ENCODE measurements around the gene GPX7. TPM values are rescaled to one million over a fixed set of nuclear protein-coding genes. Genes with fewer than 3 reads are reported as not detected.
"Not testable (repeated sequence)": the region's sequence is repeated elsewhere in the genome, so short reads cannot be mapped to it uniquely, and the experiment has no call there.

The GPX7 gene
- total RNA-seq (ENCODE audit: insufficient read depth, low replicate concordance), result 96.8 TPM

DNA sequence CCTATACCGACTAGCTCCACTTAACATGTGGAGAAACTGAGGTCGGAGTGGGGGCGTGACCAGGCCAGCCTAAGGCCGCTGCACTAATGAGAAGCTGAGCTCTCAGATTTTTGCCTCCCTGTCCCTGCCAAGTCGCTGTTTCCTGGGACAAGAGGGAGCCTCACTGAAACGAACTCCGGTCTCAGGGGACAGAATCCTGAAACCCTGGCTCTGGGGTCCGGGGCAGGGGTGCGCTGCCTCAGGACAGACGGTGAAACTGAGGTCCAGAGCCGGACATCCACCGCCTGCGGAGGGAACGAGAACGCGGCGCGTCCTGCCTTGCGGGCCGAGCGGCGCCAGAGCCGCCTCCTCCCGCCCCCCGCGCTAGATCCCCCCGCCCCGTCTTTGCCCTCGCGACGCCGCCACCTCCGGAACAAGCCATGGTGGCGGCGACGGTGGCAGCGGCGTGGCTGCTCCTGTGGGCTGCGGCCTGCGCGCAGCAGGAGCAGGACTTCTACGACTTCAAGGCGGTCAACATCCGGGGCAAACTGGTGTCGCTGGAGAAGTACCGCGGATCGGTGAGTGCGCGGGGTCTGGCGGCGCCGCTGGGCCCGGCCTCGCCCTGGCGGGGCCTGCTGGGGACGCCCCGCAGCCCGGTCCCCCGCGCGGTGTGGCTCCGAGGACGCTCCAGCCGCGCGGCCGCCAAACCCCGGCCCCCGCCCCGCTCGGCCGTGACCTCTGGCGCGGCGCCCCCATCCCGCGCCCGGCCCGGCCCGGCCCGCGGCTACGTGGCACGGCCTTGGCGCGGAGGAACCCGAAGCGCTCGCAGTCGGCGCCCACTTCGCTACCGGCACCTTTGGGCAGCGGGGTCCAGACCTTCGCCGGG lies at the start of gene GPX7:
Gene GPX7 (plus strand): TSS at position 381 of the 865 bp plus-strand sequence. CDS start 39 bp downstream, at position 420.
- peak; percentile 62 for DNase-seq (ENCODE audit: low spot score)

DNA sequence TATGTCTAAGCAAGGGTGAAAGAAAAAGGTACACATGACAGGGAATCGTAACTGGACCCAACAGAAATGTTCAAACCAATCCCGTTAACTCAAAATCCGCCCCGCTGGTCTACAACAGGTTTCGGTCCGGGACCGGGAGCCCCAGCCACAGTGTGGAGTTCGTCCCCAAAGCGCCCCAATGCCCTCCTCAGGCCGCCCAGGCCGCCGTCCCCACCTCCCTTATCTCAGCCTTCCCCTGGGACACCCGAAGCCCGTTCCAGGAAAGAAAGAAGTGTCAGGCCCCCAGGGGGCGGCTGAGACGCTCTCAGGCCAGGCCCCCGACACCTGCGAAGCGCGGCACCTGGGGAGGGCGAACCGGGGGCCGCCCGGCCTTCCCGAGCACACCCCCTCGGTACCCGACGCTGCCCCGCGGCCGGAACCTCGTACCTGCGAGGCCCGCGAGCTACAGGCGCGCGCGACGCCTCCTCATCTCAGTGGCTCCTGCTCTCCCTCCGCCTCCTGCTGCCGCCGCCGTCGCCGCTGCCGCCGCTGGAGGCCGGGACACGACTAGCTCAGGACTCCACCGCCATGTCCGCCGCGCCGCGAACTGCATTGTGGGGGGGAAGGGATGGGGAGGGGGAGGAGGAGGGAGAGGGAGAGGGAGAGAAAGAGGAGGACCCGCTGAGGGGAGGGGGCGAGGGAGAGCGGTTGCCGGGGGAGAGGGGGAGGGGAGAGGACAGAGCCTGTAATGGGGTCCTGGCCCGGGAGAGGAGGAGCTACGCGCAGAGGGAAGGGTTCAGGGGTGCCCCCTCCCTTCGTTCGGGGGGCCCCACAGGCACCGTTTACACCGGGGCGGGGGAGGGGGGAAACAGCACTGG lies 49.4 kb upstream of the GPX7 start, which contains the start of gene TUT4:
Gene TUT4 (minus strand): TSS at position 588 of the 857 bp plus-strand sequence. CDS start 26,812 bp downstream, outside the sequence.
- peak; percentile 93 for DNase-seq (ENCODE audit: low spot score)

DNA sequence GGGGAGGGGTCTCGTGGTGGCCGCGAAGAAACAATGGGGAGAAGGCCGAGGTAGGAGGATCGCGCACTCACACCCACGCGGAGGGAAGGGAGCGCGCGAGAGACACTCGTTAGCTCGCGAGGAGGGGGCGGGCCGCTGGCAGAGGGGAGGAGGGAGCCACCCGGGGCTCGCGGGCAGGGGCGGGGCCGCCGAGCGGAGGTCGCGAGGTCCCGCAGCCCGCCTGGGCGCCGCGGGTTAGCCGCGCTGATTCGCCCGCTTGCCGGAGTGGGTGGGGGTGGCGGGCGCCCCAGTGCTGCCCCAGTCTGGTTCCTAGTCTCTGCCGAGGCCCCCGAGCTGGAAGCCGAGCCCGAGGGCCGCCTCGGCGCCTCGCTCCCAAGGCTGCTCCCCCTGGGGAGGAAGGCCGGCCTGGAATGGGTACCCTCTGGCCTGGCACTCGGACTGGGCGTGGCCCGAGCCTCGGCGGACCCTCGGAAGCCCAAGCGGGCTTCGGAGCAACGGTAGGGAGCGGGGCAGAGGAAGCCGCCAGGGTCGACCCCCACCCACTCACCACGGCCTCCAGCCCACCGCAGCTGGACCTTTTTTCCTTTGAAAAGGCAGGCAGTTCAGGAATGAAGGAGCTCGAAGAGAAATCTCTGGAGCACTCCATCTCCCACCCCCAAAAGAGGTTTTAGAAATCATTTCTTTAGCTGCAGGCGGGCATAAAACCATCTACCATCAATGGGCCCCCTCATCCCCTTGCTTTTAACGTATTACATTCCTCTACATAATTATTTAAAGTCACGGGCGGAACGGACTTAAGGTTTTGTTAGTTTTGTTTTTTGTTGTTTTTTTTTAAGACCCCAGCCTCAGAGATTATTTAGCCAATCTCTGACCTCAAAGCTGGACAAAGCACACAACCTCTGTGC lies 48.6 kb upstream of the GPX7 start:
- peak; percentile 92 for DNase-seq (ENCODE audit: low spot score)

DNA sequence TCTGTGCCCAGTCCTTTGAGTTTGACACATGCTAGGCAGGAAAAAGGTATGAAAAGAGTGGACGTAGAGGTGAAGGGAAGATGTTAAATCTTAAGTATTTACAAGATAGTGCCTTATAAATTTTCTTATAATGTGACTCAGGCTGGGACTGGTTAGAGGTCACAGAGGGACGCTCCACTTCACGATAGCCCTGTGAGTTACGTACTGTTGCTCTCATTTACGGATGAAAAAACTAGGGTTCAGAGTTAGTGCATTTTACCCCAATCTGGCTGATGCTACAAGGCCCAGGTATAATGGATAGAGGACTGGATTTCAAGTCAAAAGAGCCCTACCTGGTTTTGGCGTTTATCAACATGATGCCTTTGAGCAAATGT lies 47.9 kb upstream of the GPX7 start:
- DNase-seq (ENCODE audit: low spot score), result no peak

DNA sequence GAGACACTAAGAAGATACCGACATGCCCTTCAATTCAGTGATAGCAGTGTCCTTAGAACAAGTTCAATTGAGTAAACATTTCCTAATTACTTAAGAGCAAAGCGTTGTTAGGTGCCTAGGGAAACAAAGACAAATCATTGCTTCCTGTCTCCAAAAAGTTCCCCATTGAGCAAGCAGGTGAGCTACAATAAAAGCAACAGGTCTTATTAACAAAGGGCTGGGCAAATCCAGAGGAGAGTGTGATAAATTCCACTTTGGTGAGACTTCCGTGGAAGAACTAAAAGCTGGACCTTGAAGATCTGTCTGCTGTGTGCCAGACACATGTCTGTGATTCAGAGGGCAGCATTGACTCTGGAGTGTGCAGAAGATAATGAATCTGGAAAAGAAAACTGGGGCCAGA lies 47.4 kb upstream of the GPX7 start:
- DNase-seq (ENCODE audit: low spot score), result peak; percentile 15

DNA sequence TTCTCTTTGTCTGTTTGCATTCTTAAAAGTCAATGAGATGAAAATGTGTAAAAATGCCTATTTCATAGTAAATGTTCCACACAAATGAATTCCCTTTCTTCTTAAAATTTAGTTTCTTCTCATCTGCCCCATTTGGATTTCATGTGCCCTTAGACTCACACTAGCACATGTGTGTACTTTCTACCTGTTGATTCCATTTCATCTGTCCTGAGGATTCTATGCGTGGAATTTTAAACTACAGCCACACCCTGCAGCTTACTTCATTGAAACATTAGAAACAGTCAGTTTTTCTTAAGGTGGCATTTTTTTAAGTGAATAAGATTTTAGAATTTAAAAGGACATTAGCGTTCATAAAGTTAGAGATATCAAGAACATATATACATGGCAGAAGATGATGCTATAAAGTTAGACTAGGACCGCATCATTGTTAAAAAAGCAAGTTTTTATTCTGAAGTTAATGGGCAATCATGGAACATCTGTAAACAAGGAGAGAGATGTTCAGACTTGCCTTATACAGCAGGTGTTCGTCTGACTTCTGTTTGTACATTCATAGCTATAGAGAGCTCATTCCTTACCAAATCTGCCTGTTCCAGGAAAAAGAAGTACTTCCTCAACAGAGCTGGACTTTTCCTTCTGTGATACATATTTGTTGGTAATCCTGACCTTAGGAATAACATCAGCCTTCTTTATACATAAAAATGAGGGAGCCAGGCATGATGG lies 45.4 kb upstream of the GPX7 start:
- DNase-seq (ENCODE audit: low spot score), result peak; percentile 8

DNA sequence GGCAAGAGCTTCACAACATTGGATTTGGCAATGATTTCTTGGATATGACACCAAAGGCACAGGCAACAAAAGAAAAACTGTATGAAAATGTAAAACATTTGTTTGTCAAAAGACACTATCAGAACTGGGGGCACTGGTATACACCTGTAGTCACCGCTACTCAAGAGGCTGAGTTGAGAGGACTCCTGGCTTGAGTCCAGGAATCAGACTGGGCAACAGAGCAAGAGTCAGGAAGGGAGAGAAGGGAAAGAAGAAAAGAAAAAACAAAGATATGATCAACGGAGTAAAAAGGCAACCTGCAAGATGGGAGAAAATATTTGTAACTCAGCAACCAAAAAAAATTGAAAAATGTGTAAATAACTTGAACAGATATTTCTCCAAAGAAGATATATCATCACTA lies 43.2 kb upstream of the GPX7 start:
- no peak for DNase-seq (ENCODE audit: low spot score)

DNA sequence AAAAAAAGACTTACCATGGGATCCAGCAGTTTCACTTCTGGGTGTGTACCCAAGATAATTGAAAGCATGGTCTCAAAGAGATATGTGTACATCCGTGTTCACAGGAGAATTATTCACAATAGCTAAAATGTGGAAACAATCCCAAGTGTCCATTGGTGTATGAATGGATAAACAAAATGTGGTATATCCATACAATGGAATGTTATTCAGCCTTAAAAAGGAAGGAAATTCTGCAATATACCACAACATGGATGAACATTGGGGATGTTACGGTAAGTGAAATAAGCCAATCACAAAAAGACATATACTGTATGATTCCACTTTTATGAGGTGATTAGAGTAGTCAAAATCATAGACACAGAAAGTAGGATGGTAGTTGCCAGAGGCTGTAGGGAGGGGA lies 42.3 kb upstream of the GPX7 start:
- no peak for DNase-seq (ENCODE audit: low spot score)

DNA sequence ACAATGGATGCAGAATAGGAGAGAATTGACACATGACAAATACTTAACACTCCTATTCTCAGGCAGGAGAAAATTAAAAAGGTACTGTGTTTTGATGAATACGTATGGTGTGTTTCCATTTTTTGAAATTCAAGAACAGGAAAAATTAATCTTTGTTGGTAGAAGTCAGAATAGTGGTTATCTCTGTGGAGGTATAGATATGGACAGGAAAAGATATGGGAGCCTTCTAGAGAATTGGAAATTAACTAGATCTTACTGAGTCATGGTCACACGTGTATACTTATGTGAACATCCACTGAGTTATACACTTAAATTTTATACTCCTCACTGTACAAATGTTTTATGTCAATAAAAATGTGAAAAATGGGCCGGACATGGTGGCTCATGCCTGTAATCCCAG lies 39.4 kb upstream of the GPX7 start:
- no peak for DNase-seq (ENCODE audit: low spot score)

DNA sequence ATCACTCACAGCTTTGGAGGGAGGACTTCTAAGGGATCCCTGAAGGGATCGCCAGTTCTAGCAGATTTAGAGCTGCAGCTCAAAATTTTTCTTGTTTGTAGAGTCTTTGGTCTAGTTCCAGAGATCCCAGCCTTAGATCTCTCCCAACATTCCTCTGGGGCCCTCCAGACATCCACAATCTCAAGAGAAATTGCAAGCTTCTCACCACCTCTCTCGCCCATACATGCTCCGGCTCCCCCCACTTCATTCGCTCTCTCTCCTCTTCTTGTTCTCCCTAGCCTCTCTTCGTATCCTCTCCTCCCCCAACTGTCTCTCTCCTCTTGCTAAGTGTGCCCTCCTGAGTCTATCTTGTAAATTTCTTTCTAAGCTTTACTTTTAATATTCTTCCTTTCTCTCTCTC lies 34.2 kb upstream of the GPX7 start:
- peak; percentile 74 for DNase-seq (ENCODE audit: low spot score)

DNA sequence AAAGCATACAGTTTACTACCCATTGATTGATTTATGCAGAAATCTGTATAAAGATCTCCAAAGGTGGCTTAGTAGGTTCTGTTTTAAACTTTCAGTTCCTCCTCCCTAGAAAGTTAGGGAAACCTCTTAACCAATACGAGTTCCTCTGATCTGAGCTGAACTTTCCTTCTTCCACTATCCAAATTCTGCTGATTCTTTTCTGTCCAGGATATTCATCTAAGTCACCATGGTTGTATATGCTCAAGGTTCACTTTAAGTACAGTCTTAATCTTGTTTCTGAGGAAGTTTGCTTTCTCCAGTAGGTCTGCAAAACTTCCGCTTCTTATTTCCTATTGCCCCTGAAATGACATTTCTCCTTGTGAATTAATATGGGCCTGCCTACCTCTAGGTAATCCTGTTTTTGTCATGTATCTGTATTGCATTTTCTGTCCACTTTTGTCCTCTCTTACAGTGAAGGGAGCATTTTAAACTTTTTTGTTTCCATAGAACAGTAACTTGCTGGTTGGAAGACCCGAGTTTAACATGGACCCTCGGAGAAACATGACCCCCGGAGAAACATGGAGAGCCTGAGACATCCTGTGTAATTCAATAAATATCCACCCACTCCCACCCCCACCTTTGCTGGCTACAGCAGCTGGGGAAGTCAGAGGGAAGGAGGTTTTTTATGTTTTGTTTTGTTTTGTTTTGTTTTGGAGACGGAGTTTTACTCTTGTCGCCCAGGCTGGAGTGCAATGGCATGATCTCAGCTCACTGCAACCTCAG lies 32.5 kb upstream of the GPX7 start:
- DNase-seq (ENCODE audit: low spot score), result peak; percentile 13

DNA sequence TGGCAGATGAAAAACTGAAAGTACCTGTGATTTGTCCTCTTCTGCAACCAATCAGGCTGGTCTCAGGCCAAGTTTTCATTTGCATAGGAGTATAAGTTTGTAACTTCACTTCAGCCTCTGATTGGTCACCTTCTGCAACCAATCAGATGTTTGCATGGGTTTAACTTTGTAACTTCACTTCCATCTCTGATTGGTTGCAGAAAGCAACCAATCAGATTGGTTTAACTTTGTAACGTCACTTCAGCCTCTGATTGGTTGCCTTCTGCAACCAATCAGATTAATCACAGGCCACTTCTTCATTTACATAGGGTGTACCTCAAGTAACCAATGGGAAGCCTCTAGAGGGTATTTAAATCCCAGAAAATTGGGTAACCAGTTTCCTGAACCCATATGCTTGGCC lies 30.4 kb upstream of the GPX7 start:
- DNase-seq (ENCODE audit: low spot score), result no peak

DNA sequence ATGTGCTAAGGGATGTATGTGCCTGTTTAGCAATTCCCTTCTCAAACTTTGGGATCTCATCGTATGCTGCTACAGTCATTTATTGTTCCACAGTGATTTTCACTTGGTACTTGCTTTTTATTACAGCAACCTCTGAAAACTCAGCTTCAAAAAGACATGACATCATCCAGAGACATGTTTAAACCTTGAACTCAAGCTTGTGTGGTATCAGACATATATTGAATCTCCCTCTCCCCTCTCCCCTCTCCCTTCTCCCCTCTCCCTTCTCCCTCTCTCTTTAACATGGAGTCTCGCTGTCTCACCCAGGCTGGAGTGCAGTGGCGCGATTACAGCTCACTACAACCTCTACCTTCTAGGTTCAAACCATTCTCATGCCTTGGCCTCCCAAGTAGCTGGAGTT lies 29.8 kb upstream of the GPX7 start:
- no peak for DNase-seq (ENCODE audit: low spot score)

DNA sequence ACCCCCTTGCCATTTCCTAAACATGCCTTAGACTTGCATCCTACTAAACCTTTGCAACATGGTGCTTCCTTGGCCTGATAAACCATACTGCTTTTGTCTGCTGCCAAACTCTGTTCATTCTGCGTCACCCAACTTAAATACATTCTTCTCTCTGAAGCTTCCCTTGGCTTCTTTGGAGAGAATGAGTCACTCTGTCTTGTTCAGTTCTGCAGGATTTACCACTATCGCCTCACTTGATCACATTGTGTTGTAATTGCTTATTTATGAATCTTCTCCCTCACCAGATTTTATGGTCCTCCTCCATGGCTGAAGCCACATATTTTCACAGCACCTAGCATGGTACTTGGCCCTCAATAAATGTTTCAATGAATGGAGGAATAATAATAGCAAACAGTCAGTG lies 27.6 kb upstream of the GPX7 start:
- peak; percentile 94 for DNase-seq (ENCODE audit: low spot score)

DNA sequence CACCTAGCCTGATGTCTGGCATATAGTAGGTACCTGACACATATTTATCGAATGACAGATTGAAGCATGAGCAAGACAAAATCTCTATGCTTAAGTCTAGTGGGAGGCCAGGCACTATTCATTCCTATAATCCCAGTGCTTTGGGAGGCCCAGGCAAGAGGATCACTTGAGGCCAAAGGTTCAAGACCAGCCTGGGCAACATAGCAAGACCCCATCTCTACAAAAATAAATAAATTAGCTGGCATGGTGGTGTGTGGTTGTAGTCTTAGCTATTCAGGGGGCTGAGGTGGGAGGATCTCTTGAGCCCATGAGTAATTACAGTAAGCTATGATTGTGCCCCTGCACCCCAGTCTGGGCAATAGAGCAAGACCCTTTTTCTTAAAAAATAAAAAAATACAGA lies 26.1 kb upstream of the GPX7 start:
- no peak for DNase-seq (ENCODE audit: low spot score)

DNA sequence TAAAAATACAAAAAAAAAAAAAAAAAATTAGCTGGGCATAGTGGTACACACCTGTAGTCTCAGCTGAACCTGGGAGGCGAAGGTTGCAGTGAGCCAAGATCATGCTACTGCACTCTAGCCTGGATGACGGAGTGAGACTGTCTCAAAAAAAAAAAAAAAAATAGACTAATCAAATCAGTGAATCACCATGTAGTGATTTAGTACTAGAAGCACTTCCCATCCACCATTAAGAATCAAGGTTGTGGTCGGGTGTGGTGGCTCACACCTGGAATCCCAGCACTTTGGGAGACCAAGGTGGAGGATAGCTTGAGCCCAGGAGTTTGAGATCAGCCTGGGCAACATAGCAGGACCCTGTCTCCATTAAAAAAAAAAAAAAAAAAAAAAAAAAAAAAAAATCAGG lies 24.1 kb upstream of the GPX7 start:
- not testable (repeated sequence) for DNase-seq (ENCODE audit: low spot score)

DNA sequence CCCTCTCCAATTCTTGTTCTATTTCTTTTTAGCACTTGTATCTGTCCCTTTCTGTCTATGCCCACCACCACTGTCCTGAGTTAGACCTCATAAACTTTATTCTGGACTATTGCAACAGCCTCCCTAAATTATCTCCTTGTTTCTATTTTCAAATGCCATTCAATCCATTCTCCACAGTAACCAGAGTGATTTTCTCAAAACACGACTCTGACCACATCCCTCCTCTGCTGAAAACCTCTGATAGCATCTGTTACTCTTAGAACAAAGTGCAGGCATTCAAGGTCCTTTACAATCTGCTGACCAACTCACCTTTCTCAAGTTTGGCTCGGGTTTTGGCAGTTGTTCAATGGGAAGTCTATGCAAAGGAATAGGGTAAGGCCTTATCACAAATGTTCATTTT lies 22.8 kb upstream of the GPX7 start:
- DNase-seq (ENCODE audit: low spot score), result no peak

DNA sequence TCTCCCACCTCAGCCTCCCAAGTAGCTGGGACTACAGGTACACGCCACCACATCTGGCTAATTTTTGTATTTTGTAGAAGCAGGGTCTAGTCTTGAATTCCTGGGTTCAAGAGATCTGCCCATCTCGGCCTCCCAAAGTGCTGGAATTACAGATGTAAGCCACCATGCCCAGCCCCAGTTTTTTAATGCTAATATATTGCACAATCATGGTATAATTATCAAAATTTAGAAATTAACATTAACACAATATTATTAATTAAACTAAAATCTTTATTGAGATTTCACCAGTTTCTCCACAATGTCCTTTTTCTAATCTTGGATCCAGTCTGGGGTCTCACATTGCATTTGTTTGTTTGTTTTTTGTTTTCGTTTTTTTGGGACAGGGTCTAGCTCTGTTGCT lies 21.9 kb upstream of the GPX7 start:
- DNase-seq (ENCODE audit: low spot score), result no peak

DNA sequence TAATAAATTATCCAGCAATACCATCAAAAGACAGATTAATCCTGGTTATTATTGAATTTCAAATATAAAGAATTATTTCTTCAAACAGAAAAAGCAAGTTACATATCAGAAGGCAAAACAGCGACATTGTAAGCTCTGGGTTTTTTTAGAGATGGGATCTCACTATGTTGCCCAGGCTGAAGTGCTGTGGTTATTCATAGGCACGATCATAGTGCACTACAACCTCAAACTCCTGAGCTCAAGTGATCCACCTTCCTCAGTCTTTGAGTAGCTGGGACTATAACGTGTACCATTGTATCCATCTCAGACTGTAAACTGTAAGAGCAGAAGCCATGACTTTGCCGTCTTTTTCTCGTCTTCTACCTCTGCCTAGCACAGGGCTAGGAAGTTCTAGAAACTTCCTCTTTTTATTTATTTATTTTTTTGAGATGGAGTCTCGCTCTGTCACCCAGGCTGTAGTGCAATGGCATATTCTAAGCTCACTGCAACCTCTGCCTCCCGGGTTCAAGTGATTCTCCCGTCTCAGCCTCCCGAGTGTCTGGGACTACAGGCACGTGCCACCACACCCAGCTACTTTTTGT lies 20.0 kb upstream of the GPX7 start:
- no peak for DNase-seq (ENCODE audit: low spot score)

DNA sequence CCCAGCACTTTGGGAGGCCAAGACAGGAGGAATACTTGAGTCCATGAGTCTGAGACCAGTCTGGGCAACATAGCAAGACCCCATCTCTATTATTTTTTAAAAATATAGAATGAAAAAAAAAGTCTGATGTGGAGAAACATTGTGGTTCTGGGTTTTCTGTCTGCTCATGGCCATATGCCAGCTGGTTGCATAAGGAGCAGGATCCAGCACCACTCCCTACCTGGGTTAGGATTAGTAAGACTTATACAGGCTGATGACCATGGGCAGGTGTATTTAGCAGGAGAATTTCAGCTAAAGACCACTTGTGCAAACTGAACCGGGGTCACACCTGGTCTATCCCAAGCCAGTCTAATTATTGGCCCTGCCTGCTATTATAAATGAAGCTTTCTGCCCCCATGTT lies 16.7 kb upstream of the GPX7 start:
- no peak for DNase-seq (ENCODE audit: low spot score)
